H1 (cell line): Measurements from ENCODE around the gene KLHDC7A. TPM values are rescaled to one million over a fixed set of nuclear protein-coding genes. Genes with fewer than 3 reads are reported as not detected.

Source experiments
- CTCF ChIA-PET: fragments of 300-600 bp; sonication (Branson Sonifier 250); formaldehyde crosslinking; loops from one replicate; lab custom pipeline; 2021; ENCODE audit not compliant: partially characterized antibody; lab: Charles Lee
- POLR2A ChIA-PET: fragments of 300-600 bp; sonication (Branson Sonifier 250); formaldehyde crosslinking; loops from one replicate; lab custom pipeline; 2021; ENCODE audit warnings: inconsistent platforms; ENCODE audit not compliant: partially characterized antibody; lab: Charles Lee
- DNase-seq, 2 experiments: peaks; one replicate each; pipeline versions ENCODE4 v3.0.0 to v3.0.0-alpha.2; 2010 to 2022; ENCODE audit warnings: low spot score in 2 of 2, low read depth in 1 of 2, mixed read lengths in 1 of 2
- FAIRE-seq: peaks from 2 replicates; lab custom pipeline; 2011; peaks lifted over from hg19 to GRCh38; lab: Jason Lieb, UNC
- H2AFZ ChIP-seq: 2 replicates; pipeline ENCODE4 v1.8.1; 2012; ENCODE audit warnings: low read length, inconsistent platforms
- H2AK5ac ChIP-seq: 2 replicates; pipeline ENCODE4 v1.6.1; 2013; ENCODE audit warnings: low read depth, low read length
- H2BK120ac ChIP-seq: replicated peaks from 2 replicates; pipeline ENCODE3; 2013; ENCODE audit warnings: low read depth, low read length, inconsistent platforms
- H2BK12ac ChIP-seq: 2 replicates; pipeline ENCODE4 v1.6.1; 2013; ENCODE audit warnings: low read depth, low read length
- H2BK15ac ChIP-seq: 2 replicates; pipeline ENCODE4 v1.6.1; 2013; ENCODE audit warnings: low read length
- H2BK20ac ChIP-seq: 2 replicates; pipeline ENCODE4 v1.6.1; 2013; ENCODE audit warnings: low read length
- H2BK5ac ChIP-seq: 2 replicates; pipeline ENCODE4 v1.6.1; 2013; ENCODE audit warnings: low read depth, low read length
- H3K14ac ChIP-seq: 2 replicates; pipeline ENCODE4 v1.6.1; 2013; ENCODE audit warnings: inconsistent platforms; ENCODE audit not compliant: insufficient read length
- H3K18ac ChIP-seq: 2 replicates; pipeline ENCODE4 v1.6.1; 2013; ENCODE audit warnings: low read length; ENCODE audit errors: extremely low read depth
- H3K23ac ChIP-seq: 2 replicates; pipeline ENCODE4 v1.6.1; 2013; ENCODE audit warnings: inconsistent platforms; ENCODE audit not compliant: insufficient read length
- H3K23me2 ChIP-seq: 2 replicates; pipeline ENCODE4 v1.6.1; 2013; ENCODE audit warnings: low read depth, low read length
- H3K27ac ChIP-seq: 2 replicates; pipeline ENCODE4 v1.6.1; 2011; ENCODE audit warnings: low read depth, low read length, inconsistent platforms
- H3K27me3 ChIP-seq, 4 experiments: replicated peaks in 1 of 4; 1 replicate in 1 of 4; 2 replicates in 3 of 4; pipeline versions ENCODE4 v1.6.1 to v1.8.1; 2011 to 2013; ENCODE audit warnings: low read length in 3 of 4, mild to moderate bottlenecking in 3 of 4, inconsistent platforms in 2 of 4, mixed read lengths in 2 of 4, moderate library complexity in 1 of 4; ENCODE audit not compliant: control insufficient read depth in 3 of 4, insufficient read depth in 3 of 4; ENCODE audit errors: extremely low read depth in 1 of 4
- H3K36me3 ChIP-seq, 4 experiments: 2 replicates each; pipeline versions ENCODE4 v1.6.1 to v1.8.1; 2011 to 2013; ENCODE audit warnings: mild to moderate bottlenecking in 4 of 4, low read length in 3 of 4, moderate library complexity in 2 of 4, control low read depth in 1 of 4, inconsistent platforms in 1 of 4; ENCODE audit not compliant: insufficient read depth in 4 of 4, control insufficient read depth in 2 of 4
- H3K4ac ChIP-seq: replicated peaks from 2 replicates; pipeline ENCODE3; 2013; ENCODE audit warnings: low read length, low read depth, mixed read lengths, inconsistent platforms; ENCODE audit not compliant: insufficient read length
- H3K4me1 ChIP-seq, 4 experiments: replicated peaks in 1 of 4; 1 replicate in 1 of 4; 2 replicates in 3 of 4; pipeline versions ENCODE4 v1.6.1 to v1.8.1; 2011 to 2013; ENCODE audit warnings: low read length in 3 of 4, inconsistent platforms in 2 of 4, mixed read lengths in 1 of 4; ENCODE audit not compliant: insufficient read depth in 4 of 4, control insufficient read depth in 3 of 4
- H3K4me2 ChIP-seq, 2 experiments: 2 replicates each; pipeline versions ENCODE4 v1.6.1 to v1.8.1; 2011 to 2013; ENCODE audit warnings: low read depth in 2 of 2, low read length in 2 of 2, control low read depth in 1 of 2, inconsistent platforms in 1 of 2, mild to moderate bottlenecking in 1 of 2; ENCODE audit not compliant: insufficient read depth in 1 of 2
- H3K4me3 ChIP-seq, 4 experiments: fragments of 200-600, 300-600 bp in 1 of 4; sonication (generic), shearing (Covaris generic), sonication (Bioruptor Twin) in 1 of 4; 2 replicates each; pipeline versions ENCODE4 v1.5.1 to v1.8.1; 2011 to 2016; ENCODE audit warnings: low read length in 4 of 4, low read depth in 3 of 4, control low read depth in 2 of 4, inconsistent platforms in 2 of 4, mild to moderate bottlenecking in 2 of 4, mixed read lengths in 1 of 4, moderate library complexity in 1 of 4; ENCODE audit not compliant: insufficient read depth in 2 of 4; ENCODE audit errors: extremely low read depth in 1 of 4
- H3K56ac ChIP-seq: replicated peaks from 2 replicates; pipeline ENCODE3; 2013; ENCODE audit warnings: low read depth, mild to moderate bottlenecking, mixed read lengths, low read length, inconsistent platforms; ENCODE audit not compliant: insufficient read length
- H3K79me1 ChIP-seq: 2 replicates; pipeline ENCODE4 v1.6.1; 2013; ENCODE audit warnings: low read depth, low read length, control low read depth
- H3K79me2 ChIP-seq, 2 experiments: 2 replicates each; pipeline versions ENCODE4 v1.6.1 to v1.8.1; 2012 to 2013; ENCODE audit warnings: low read length in 2 of 2, mild to moderate bottlenecking in 2 of 2, inconsistent platforms in 1 of 2; ENCODE audit not compliant: insufficient read depth in 2 of 2, control insufficient read depth in 1 of 2
- H3K9ac ChIP-seq, 4 experiments: replicated peaks in 1 of 4; 1 replicate in 1 of 4; 2 replicates in 3 of 4; pipeline versions ENCODE4 v1.6.1 to v1.8.1; 2011 to 2013; ENCODE audit warnings: low read depth in 3 of 4, low read length in 3 of 4, control low read depth in 2 of 4, mild to moderate bottlenecking in 2 of 4, moderate library complexity in 2 of 4, inconsistent platforms in 1 of 4; ENCODE audit errors: extremely low read depth in 1 of 4
- H3K9me3 ChIP-seq, 2 experiments: 2 replicates each; pipeline versions ENCODE4 v1.6.1 to v1.8.1; 2012 to 2013; ENCODE audit warnings: mild to moderate bottlenecking in 2 of 2, moderate library complexity in 2 of 2, control low read depth in 1 of 2, inconsistent platforms in 1 of 2, low read depth in 1 of 2, low read length in 1 of 2, mixed read lengths in 1 of 2; ENCODE audit not compliant: insufficient read depth in 2 of 2
- H4K20me1 ChIP-seq, 2 experiments: replicated peaks in 1 of 2; 2 replicates each; pipeline versions ENCODE3 to v1.8.1; 2011 to 2013; ENCODE audit warnings: inconsistent platforms in 2 of 2, low read length in 2 of 2, mild to moderate bottlenecking in 1 of 2; ENCODE audit not compliant: insufficient read depth in 2 of 2, control insufficient read depth in 1 of 2
- H4K5ac ChIP-seq: 2 replicates; pipeline ENCODE4 v1.6.1; 2013; ENCODE audit warnings: low read length, low read depth, mixed read lengths, inconsistent platforms; ENCODE audit not compliant: insufficient read length
- H4K8ac ChIP-seq: 2 replicates; pipeline ENCODE4 v1.8.0; 2013; ENCODE audit warnings: mild to moderate bottlenecking, moderate library complexity, low read length, inconsistent platforms; ENCODE audit not compliant: insufficient read depth; ENCODE audit errors: extremely low read depth
- H4K91ac ChIP-seq: replicated peaks from 2 replicates; pipeline ENCODE3; 2013; ENCODE audit warnings: low read length, mixed read lengths, inconsistent platforms; ENCODE audit not compliant: insufficient read length
- E2F6 ChIP-seq: IDR thresholded peaks from 2 replicates; pipeline ENCODE4 v1.6.1; 2012; ENCODE audit warnings: inconsistent platforms
- MAX ChIP-seq: IDR thresholded peaks from 2 replicates; pipeline ENCODE4 v1.6.1; 2012; ENCODE audit warnings: inconsistent platforms
- POLR2A ChIP-seq, 2 experiments: IDR thresholded peaks; 1 replicate in 1 of 2; 2 replicates in 1 of 2; pipeline ENCODE4 v1.6.1; 2011; ENCODE audit warnings: low read depth in 2 of 2, low read length in 2 of 2, mild to moderate bottlenecking in 2 of 2; ENCODE audit errors: control extremely low read depth in 1 of 2
- TAF1 ChIP-seq: IDR thresholded peaks from 2 replicates; pipeline ENCODE4 v1.6.1; 2011; ENCODE audit warnings: mild to moderate bottlenecking, low read depth, low read length
- TEAD4 ChIP-seq: IDR thresholded peaks from 2 replicates; pipeline ENCODE4 v1.6.1; 2012; ENCODE audit warnings: low read depth, low read length, inconsistent platforms, mixed read lengths
- WGBS, 2 experiments: shearing (Covaris generic) in 1 of 2; methylation state at CpG; one replicate each; pipeline versions ENCODE4 v1.1.6 to v1.1.7; 2013 to 2015; ENCODE audit warnings: low lambda C conversion rate in 2 of 2, mixed read lengths in 2 of 2, inconsistent platforms in 1 of 2, low coverage in 1 of 2, missing lambda C conversion rate in 1 of 2; ENCODE audit not compliant: insufficient replicate concordance in 2 of 2, insufficient coverage in 1 of 2, insufficient read length in 1 of 2; ENCODE audit errors: extremely low coverage in 1 of 2, missing lambda C conversion rate in 1 of 2; 5-methylcytosine and 5-hydroxymethylcytosine counted together
- polyA plus RNA-seq, 7 experiments: library from polyadenylated mRNA; depleted of rRNA in 3 of 7; stranded (reverse) in 5 of 7; unstranded in 2 of 7; fragments of >200 nt in 5 of 7; fragments of 200-250 nt in 2 of 7; gene quantifications; 1 replicate in 5 of 7; 2 replicates in 1 of 7; 4 replicates in 1 of 7; pipeline versions ENCODE4 v1.2.1 to v1.2.3, GENCODE V29; 2011 to 2013; ENCODE audit warnings: missing spikeins in 2 of 7, mixed read lengths in 2 of 7
- total RNA-seq: library from RNA; stranded (reverse); fragmentation: NEBNext Ultra II Directional; extraction: Animal tissue kit (Norgen Biotek cat#: 25700); gene quantifications from 2 replicates; pipeline ENCODE4 v1.2.1, GENCODE V29; 2021

Gene KLHDC7A
- total and polyA plus RNA-seq, 2 of the 8 experiments (the other 6 are each of a cell fraction or from before 2014, with no cell fraction given), result 3.9 to 18.9 TPM

DNA sequence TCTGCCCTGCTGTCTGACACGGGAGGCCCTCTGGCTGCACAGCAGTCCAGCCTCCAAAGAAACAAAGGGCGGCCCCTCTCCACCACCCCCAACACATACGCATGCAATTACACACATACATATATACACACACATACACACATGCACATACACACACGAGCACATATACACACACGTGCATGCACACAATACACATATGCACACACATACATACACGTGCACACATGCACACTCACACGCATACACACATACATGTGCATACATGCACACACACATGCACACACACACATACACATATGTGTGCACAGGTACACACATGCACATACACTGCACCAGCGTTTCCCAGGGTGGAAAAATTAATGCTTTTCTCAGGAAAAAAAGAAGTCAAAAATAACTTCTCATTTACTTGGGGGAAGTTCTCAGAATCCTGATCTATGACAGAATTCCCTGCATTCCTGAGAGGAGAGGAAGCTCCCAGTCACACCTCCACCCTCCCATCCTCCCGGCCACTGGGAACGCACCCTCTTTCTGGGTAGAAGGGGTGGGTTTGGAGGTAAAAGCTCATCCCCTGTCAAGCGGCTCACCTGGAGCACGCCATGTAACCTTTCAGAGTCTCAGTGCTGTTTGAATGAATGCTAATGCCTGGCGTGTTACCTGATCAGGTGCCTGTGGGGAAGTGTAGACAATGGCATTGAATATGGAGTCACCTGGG lies 33.1 kb upstream of the KLHDC7A start:
- H3K9me3 ChIP-seq, result peaks cover 0 to 3% of the 10 kb centered on the region in 2 experiments; a peak in 1 of 4 replicates
- 81% methylated on average over 13 of the region's 13 CpGs; no CpG with 5 or more reads in 1 of the 2 experiments for WGBS, 2 experiments
- H3K56ac ChIP-seq, result no peak overlapping the region
- CTCF ChIA-PET, result interaction anchor here (0.6 to 1.4 kb wide), 3 partner anchors 38 to 601 kb away, joined by 3 to 4 read pairs (median 3); no protein-coding TSS in a partner anchor
- H2BK12ac ChIP-seq, result peak overlapping the region; percentile 61; the same call in 1 of the 2 replicates
- peaks cover 0 to 2% of the 10 kb centered on the region in 2 experiments for H4K20me1 ChIP-seq
- H3K4me3 ChIP-seq, result no peak overlapping the region
- H3K18ac ChIP-seq, result no peak overlapping the region; the same call in 1 of the 2 replicates
- DNase-seq (no peak), FAIRE-seq (no peak)
- no peaks in the 10 kb centered on the region for H3K79me1 ChIP-seq
- peak overlapping the region; percentile 95 for H4K91ac ChIP-seq
- H3K23ac ChIP-seq, result peak overlapping the region; percentile 100
- POLR2A ChIA-PET, result interaction anchor here (0.6 to 1.5 kb wide), 3 partner anchors 9 to 67 kb away, joined by 3 read pairs; no protein-coding TSS in a partner anchor
- H3K23me2 ChIP-seq, result no peaks in the 10 kb centered on the region; the same call in 1 of the 2 replicates
- H3K4ac ChIP-seq, result peak overlapping the region; percentile 44
- H3K79me2 ChIP-seq, result no peaks in the 10 kb centered on the region
- no peak overlapping the region; the same call in 1 of the 2 replicates for H2BK20ac ChIP-seq
- peaks cover 3 to 13% (median 9%) of the 10 kb centered on the region in 4 experiments; a peak in 6 of 7 replicates for H3K4me1 ChIP-seq
- H2AK5ac ChIP-seq, result peak overlapping the region; percentile 44; the same call in 1 of the 2 replicates
- H3K27me3 ChIP-seq, result no peaks in the 10 kb centered on the region
- peak overlapping the region in 1 of 2 experiments; percentile 50; a peak in 1 of 4 replicates for H3K4me2 ChIP-seq
- H2AFZ ChIP-seq, result no peak overlapping the region
- H3K14ac ChIP-seq, result peak overlapping the region; percentile 57
- no peak overlapping the region for H3K27ac ChIP-seq
- peak overlapping the region; percentile 3; the same call in 1 of the 2 replicates for H2BK5ac ChIP-seq
- H3K9ac ChIP-seq, result peak overlapping the region in 1 of 4 experiments; percentile 56; a peak in 1 of 7 replicates
- no peak overlapping the region for H4K8ac ChIP-seq
- no peaks in the 10 kb centered on the region for H3K36me3 ChIP-seq
- TF ChIP-seq TAF1 (no peak), MAX (no peak), POLR2A (IDR thresholded peaks at IDR 0.05; ENCODE audit: control extremely low read depth in 1 of 2, low read depth in 2 of 2, low read length in 2 of 2) (no peak), E2F6 (no peak), TEAD4 (peak; percentile 45; the same call in 1 of the 2 replicates)
- no peak overlapping the region for H4K5ac ChIP-seq
- no peak overlapping the region for H2BK120ac ChIP-seq
- peak overlapping the region; percentile 89; the same call in 1 of the 2 replicates for H2BK15ac ChIP-seq
